ENCODE results near the gene ROCK1.
"Not testable (repeated sequence)": the region's sequence is repeated elsewhere in the genome, so short reads cannot be mapped to it uniquely, and the experiment has no call there.

The ROCK1 gene

GRCh38 chr18:21056545-21056944 lies 55.1 kb downstream of the ROCK1 start:
- in situ Hi-C loops (cut with MboI; ENCODE audit: low sequenced_read_pairs): no loop called here

GRCh38 chr18:21054252-21054821 lies 57.3 kb downstream of the ROCK1 start:
- in situ Hi-C loops (cut with MboI; ENCODE audit: low sequenced_read_pairs): no loop called here

- in situ Hi-C loops (cut with MboI; ENCODE audit: low sequenced_read_pairs): no loop called here
These were observed 58.5 kb downstream of the ROCK1 start for GRCh38 chr18:21053127-21053526.

- in situ Hi-C loops (cut with MboI; ENCODE audit: low sequenced_read_pairs): no loop called here
These were observed 59.2 kb downstream of the ROCK1 start for GRCh38 chr18:21052385-21052784.

GRCh38 chr18:21051620-21052019 lies 60.0 kb downstream of the ROCK1 start:
- in situ Hi-C loops (cut with MboI; ENCODE audit: low sequenced_read_pairs): no loop called here

GRCh38 chr18:21049306-21049705 lies 62.3 kb downstream of the ROCK1 start:
- in situ Hi-C loops (cut with MboI; ENCODE audit: low sequenced_read_pairs): no loop called here

- in situ Hi-C loops (cut with MboI; ENCODE audit: low sequenced_read_pairs): no loop called here
These were observed 64.5 kb downstream of the ROCK1 start for GRCh38 chr18:21047126-21047525.

- in situ Hi-C loops (cut with MboI; ENCODE audit: low sequenced_read_pairs): no loop called here
These were observed 71.1 kb downstream of the ROCK1 start for GRCh38 chr18:21040466-21040865.

- in situ Hi-C loops (cut with MboI; ENCODE audit: low sequenced_read_pairs): no loop called here
These were observed 73.4 kb downstream of the ROCK1 start for GRCh38 chr18:21038201-21038600.

GRCh38 chr18:21031845-21032244 lies 79.8 kb downstream of the ROCK1 start:
- in situ Hi-C loops (cut with MboI; ENCODE audit: low sequenced_read_pairs): no loop called here

GRCh38 chr18:21018257-21018656 lies 93.4 kb downstream of the ROCK1 start:
- in situ Hi-C loops (cut with MboI; ENCODE audit: low sequenced_read_pairs): not testable (repeated sequence)

- in situ Hi-C loops (cut with MboI; ENCODE audit: low sequenced_read_pairs): no loop called here
These were observed 99.3 kb downstream of the ROCK1 start for GRCh38 chr18:21012308-21012707.

- in situ Hi-C loops (cut with MboI; ENCODE audit: low sequenced_read_pairs): no loop called here
These were observed 106.9 kb downstream of the ROCK1 start for GRCh38 chr18:21004726-21005125.

- in situ Hi-C loops (cut with MboI; ENCODE audit: low sequenced_read_pairs): no loop called here
These were observed 110.9 kb downstream of the ROCK1 start for GRCh38 chr18:21000667-21001066.

- in situ Hi-C loops (cut with MboI; ENCODE audit: low sequenced_read_pairs): no loop called here
These were observed 114.2 kb downstream of the ROCK1 start for GRCh38 chr18:20997371-20997770.

- in situ Hi-C loops (cut with MboI; ENCODE audit: low sequenced_read_pairs): no loop called here
These were observed 115.2 kb downstream of the ROCK1 start for GRCh38 chr18:20996418-20996817.

GRCh38 chr18:20988726-20989125 lies 122.9 kb downstream of the ROCK1 start:
- in situ Hi-C loops (cut with MboI; ENCODE audit: low sequenced_read_pairs): no loop called here

- in situ Hi-C loops (cut with MboI; ENCODE audit: low sequenced_read_pairs): no loop called here
These were observed 136.5 kb downstream of the ROCK1 start for GRCh38 chr18:20975077-20975476.

GRCh38 chr18:20971886-20972267 lies 139.7 kb downstream of the ROCK1 start:
- in situ Hi-C loops (cut with MboI; ENCODE audit: low sequenced_read_pairs): no loop called here

GRCh38 chr18:20966795-20967194 lies 144.8 kb downstream of the ROCK1 start:
- in situ Hi-C loops (cut with MboI; ENCODE audit: low sequenced_read_pairs): no loop called here

- in situ Hi-C loops (cut with MboI; ENCODE audit: low sequenced_read_pairs): no loop called here
These were observed 148.6 kb downstream of the ROCK1 start for GRCh38 chr18:20963027-20963426.

GRCh38 chr18:20960735-20961134 lies 150.9 kb downstream of the ROCK1 start:
- in situ Hi-C loops (cut with MboI; ENCODE audit: low sequenced_read_pairs): no loop called here

- in situ Hi-C loops (cut with MboI; ENCODE audit: low sequenced_read_pairs): not testable (repeated sequence)
These were observed 160.8 kb downstream of the ROCK1 start for GRCh38 chr18:20950827-20951226.

Data from HL-60/S4 treated with phorbol 12-myristate 13-acetate at 8.2 ng/mL for 4 days and 3 days (cell line).